ENCODE data around the gene AKAP8L. TPM values are rescaled to one million over a fixed set of nuclear protein-coding genes. Genes with fewer than 3 reads are reported as not detected.

AKAP8L gene
- total RNA-seq, 2 experiments from 2014 or later: 127 to 140 TPM

- H3K9me3 Mint-ChIP-seq: no peaks in the 10 kb centered on the region
- no peaks in the 10 kb centered on the region for H3K27me3 Mint-ChIP-seq (ENCODE audit: low read depth)
- peaks cover 6% of the 10 kb centered on the region for H3K4me1 Mint-ChIP-seq (ENCODE audit: low read depth)
- intact Hi-C loops (cut with micrococcal nuclease): no loop called here
- peaks cover 44% of the 10 kb centered on the region for H3K36me3 Mint-ChIP-seq (ENCODE audit: low read depth)
- H3K27ac Mint-ChIP-seq: no peak overlapping the region
- CTCF ChIA-PET: interaction anchor here (1.2 kb wide), 1 partner anchor 77 kb away, joined by 3 read pairs; no protein-coding TSS in a partner anchor
- no peak for DNase-seq
- H3K4me3 Mint-ChIP-seq: no peak overlapping the region
Measured at GRCh38 chr19:15455996-15456395, 37.2 kb upstream of the AKAP8L start.

DNA sequence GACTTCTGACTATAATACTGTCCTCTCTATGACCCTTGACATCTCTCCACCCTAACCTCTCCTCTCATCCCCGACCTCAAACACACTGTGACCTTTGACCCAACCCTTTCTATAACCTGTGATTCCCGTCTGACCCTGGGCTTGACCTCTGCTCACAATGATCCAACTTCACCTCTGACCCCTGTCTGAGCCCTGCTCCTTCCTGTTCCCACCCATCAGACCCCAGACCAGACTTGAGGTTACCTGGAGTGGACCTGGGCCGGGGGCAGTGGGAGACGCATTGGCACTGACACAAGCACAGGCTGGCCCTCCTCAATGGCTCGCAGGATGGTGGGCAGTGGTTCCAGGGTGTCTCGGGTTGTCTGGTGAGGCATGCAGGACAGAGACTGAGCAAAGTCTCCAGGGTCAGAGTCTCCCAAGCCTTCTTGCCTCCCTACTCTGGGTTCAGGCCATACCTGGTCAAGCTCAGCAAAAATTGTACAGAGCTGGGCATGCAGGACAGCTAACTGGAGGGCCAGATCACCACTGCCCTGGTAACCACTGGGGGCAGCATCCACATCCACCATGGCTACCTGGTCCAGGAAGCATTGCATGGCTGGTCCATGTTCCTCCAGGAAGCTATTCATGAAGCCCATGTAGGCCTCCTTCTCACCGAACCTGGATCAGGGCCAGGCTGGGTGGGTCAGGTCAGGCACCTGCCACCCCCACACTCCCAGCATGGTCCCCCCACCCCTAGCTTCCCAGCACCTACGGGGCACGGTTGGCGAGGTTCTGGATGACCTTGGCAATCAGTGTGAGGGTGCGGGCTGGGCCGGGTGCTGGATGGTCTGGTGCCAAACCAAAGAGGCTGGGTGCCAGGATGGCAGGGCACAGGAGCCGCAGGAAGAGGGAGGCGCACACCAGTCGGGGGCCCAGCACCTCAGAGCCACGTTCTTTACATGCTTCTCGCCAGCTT, 35.4 kb upstream of the AKAP8L start:
- Mint-ChIP-seq H3K4me1 (ENCODE audit: low read depth) (peaks cover 9% of the 10 kb centered on the region), H3K9me3 (no peaks in the 10 kb centered on the region), H3K27ac (peak overlapping the region; percentile 11), H3K27me3 (ENCODE audit: low read depth) (no peaks in the 10 kb centered on the region), H3K36me3 (ENCODE audit: low read depth) (peaks cover 39% of the 10 kb centered on the region), H3K4me3 (no peak overlapping the region)
- intact Hi-C loops (cut with micrococcal nuclease): no loop called here
- DNase-seq: no peak
- CTCF ChIA-PET: interaction anchor here (0.7 to 1.0 kb wide), 3 partner anchors 9 to 57 kb away, joined by 3 to 4 read pairs (median 3); partner anchors contain the start of gene AKAP8L

GRCh38 chr19:15453091-15453578, 34.3 kb upstream of the AKAP8L start:
- no peaks in the 10 kb centered on the region for H3K27me3 Mint-ChIP-seq (ENCODE audit: low read depth)
- CTCF ChIA-PET: interaction anchor here (0.7 kb wide), 1 partner anchor 56 kb away, joined by 3 read pairs; no protein-coding TSS in a partner anchor
- no peak overlapping the region for H3K27ac Mint-ChIP-seq
- DNase-seq: no peak
- H3K9me3 Mint-ChIP-seq: no peaks in the 10 kb centered on the region
- H3K4me3 Mint-ChIP-seq: no peak overlapping the region
- intact Hi-C loops (cut with micrococcal nuclease): no loop called here
- H3K36me3 Mint-ChIP-seq (ENCODE audit: low read depth): peaks cover 37% of the 10 kb centered on the region
- peaks cover 15% of the 10 kb centered on the region for H3K4me1 Mint-ChIP-seq (ENCODE audit: low read depth)

DNA sequence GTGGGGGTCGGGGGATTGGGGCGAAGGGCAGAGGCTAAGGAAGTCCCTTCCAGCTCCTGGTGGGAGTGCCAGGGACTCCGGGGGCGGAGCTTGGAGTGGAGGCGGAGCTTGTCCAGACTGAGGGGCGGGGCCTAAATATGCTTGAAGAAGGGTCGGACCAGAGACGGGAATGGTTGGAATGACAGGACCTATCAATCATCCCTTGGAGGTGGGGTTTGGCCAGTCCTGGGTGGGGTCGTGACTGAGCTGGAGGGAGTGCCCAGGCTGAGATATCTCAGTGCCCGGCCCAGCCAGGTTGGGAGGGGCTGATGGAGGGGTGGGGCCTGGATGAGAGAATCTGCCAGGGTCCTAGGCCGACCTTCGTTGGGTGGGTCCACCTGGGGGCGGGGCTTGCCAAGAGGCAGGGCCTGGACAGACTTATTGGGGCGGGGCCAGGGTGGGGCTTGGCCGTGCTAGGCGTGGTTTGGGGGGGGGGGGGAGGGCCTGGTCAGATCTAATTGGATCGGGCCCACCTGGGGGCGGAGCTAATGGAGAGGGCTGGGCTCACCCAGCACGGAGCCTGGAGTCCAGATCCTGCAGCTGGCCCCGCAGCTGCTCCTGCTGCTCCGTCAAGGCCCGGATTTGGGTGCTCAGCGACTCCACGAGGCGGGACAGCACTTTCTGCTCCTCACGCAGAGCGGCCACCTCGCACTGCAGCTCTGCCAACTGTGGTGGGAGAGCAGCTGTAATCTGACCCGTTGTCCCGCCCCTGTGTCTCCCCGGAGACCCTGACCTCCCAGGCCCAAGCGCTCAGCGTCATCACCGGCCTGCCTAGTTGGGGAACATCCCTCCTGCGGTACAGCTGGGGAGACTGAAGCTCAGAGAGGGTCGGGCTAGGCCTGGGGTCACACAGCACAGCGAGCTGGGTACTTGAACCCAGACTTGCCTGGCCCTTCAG, 33.6 kb upstream of the AKAP8L start:
- CTCF ChIA-PET: interaction anchor here (0.6 to 1.4 kb wide), 5 partner anchors 99 to 1177 kb away, joined by 3 to 6 read pairs (median 3); no protein-coding TSS in a partner anchor
- peaks cover 32% of the 10 kb centered on the region for H3K36me3 Mint-ChIP-seq (ENCODE audit: low read depth)
- peaks cover 15% of the 10 kb centered on the region for H3K4me1 Mint-ChIP-seq (ENCODE audit: low read depth)
- intact Hi-C loops (cut with micrococcal nuclease): no loop called here
- H3K4me3 Mint-ChIP-seq: no peak overlapping the region
- H3K27ac Mint-ChIP-seq: no peak overlapping the region
- H3K9me3 Mint-ChIP-seq: no peaks in the 10 kb centered on the region
- H3K27me3 Mint-ChIP-seq (ENCODE audit: low read depth): no peaks in the 10 kb centered on the region
- peak; percentile 33 for DNase-seq

GRCh38 chr19:15450528-15450890, 31.7 kb upstream of the AKAP8L start:
- Mint-ChIP-seq H3K27me3 (ENCODE audit: low read depth) (no peaks in the 10 kb centered on the region), H3K27ac (peak overlapping the region; percentile 74)

GRCh38 chr19:15449620-15450527, 31.1 kb upstream of the AKAP8L start, which contains the start of gene WIZ:
Gene WIZ (minus strand): TSS chr19:15449956. CDS start chr19:15448307, 1,649 bp downstream.
- no peaks in the 10 kb centered on the region for H3K9me3 Mint-ChIP-seq
- H3K36me3 Mint-ChIP-seq (ENCODE audit: low read depth): peaks cover 22% of the 10 kb centered on the region
- intact Hi-C loops (cut with micrococcal nuclease): loop anchor here (1.0 kb wide), 2 partner anchors 18 to 31 kb away; no protein-coding TSS in a partner anchor
- H3K27me3 Mint-ChIP-seq (ENCODE audit: low read depth): no peaks in the 10 kb centered on the region
- CTCF ChIA-PET: interaction anchor here (0.8 to 1.3 kb wide), 2 partner anchors 31 to 106 kb away, joined by 3 to 8 read pairs; partner anchors contain the start of gene AKAP8L
- peak within 1 kb of the TSS; percentile 75 for H3K4me3 Mint-ChIP-seq
- H3K4me1 Mint-ChIP-seq (ENCODE audit: low read depth): peaks cover 15% of the 10 kb centered on the region
- peak within 1 kb of the TSS; percentile 74 for H3K27ac Mint-ChIP-seq
- peak; percentile 80 for DNase-seq

More at GRCh38 chr19:15450528-15450890, 31.7 kb upstream of the AKAP8L start:
- peak overlapping the region; percentile 75 for H3K4me3 Mint-ChIP-seq
- H3K36me3 Mint-ChIP-seq (ENCODE audit: low read depth): peaks cover 27% of the 10 kb centered on the region
- CTCF ChIA-PET: interaction anchor here (0.8 to 1.3 kb wide), 2 partner anchors 32 to 105 kb away, joined by 3 to 8 read pairs; partner anchors contain the start of gene AKAP8L
- no peaks in the 10 kb centered on the region for H3K9me3 Mint-ChIP-seq
- H3K4me1 Mint-ChIP-seq (ENCODE audit: low read depth): peaks cover 15% of the 10 kb centered on the region
- intact Hi-C loops (cut with micrococcal nuclease): loop anchor here (1.0 kb wide), 2 partner anchors 18 to 31 kb away; no protein-coding TSS in a partner anchor
- no peak for DNase-seq

DNA sequence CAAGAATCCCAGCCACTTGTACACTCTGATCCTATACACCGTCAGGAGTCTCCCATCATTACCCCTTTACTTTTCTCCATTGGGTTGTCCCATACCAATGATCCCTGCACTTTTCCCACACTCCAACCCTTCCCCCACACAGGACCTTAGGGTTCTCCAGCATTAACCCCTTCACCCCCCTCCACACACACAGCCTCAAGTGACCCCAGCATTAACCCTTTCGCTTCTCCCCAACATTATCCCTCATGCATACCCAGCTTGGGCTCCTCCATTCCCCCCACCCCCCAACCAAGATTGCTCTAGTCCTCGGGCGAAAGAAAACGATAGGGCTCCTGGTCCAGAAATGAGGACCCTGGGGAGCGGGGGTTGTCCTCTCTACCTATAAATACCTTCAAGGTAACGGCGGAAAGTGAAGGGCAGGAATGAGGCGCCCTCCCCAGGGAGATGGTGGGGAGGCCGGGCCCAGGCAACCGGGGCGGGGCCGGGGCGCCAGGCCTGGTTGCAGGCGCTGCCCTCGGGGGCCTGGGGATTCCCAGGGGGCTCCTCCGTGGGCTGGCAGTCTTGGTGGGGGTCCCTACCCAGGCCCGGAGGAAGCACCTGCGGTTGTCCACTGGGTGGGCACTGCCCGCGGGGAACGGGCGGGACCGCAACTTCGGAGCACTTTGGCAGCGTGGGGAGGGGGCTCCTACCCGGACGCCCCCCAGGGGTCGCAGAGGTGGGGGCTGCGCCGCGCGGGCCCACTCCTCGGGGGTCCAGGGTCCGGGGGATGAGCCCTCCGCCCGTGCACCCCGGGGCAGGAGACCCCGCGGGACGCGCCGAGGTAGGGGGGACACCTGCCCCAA, 30.2 kb upstream of the AKAP8L start:
- H3K9me3 Mint-ChIP-seq: no peaks in the 10 kb centered on the region
- DNase-seq: no peak
- H3K4me1 Mint-ChIP-seq (ENCODE audit: low read depth): peaks cover 15% of the 10 kb centered on the region
- no peaks in the 10 kb centered on the region for H3K27me3 Mint-ChIP-seq (ENCODE audit: low read depth)
- CTCF ChIA-PET: no interaction called here
- no peak overlapping the region for H3K27ac Mint-ChIP-seq
- peaks cover 15% of the 10 kb centered on the region for H3K36me3 Mint-ChIP-seq (ENCODE audit: low read depth)
- intact Hi-C loops (cut with micrococcal nuclease): no loop called here
- H3K4me3 Mint-ChIP-seq: peak overlapping the region; percentile 51

GRCh38 chr19:15448044-15448777, 29.4 kb upstream of the AKAP8L start:
- H3K4me1 Mint-ChIP-seq (ENCODE audit: low read depth): peaks cover 13% of the 10 kb centered on the region
- intact Hi-C loops (cut with micrococcal nuclease): no loop called here
- H3K9me3 Mint-ChIP-seq: no peaks in the 10 kb centered on the region
- no peaks in the 10 kb centered on the region for H3K27me3 Mint-ChIP-seq (ENCODE audit: low read depth)
- H3K4me3 Mint-ChIP-seq: peak overlapping the region; percentile 51
- H3K36me3 Mint-ChIP-seq (ENCODE audit: low read depth): peaks cover 8% of the 10 kb centered on the region
- CTCF ChIA-PET: no interaction called here
- H3K27ac Mint-ChIP-seq: no peak overlapping the region
- DNase-seq: no peak

GRCh38 chr19:15447057-15447456, 28.3 kb upstream of the AKAP8L start:
- H3K27me3 Mint-ChIP-seq (ENCODE audit: low read depth): no peaks in the 10 kb centered on the region

DNA sequence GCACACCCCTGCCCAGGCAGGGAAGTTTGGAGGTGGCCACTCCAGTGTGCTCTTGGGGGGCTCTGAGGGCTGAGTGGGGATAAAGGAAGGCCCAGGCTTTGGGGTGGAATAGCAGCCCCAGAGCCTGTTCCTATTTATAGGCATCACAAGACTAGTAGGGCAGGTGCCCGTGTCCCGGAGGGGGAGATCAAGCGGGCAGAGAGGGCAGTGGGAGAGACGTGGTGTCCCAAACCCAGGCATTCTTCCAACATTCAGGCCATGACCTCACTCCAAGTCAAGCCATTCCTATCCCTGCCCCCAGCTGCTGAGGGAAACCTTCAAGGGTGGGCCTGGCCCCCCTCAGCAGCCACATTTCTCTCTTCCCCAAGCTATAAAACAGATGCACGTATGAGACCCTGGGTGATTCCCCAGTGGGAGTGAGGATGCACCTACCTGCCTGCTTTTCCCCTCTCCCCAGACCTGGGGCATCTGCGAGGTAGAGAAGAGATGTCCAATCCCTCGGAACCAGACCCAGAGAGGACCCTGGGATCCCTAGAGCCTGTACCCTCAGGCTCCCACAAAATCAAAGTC, 27.1 kb upstream of the AKAP8L start:
- no peaks in the 10 kb centered on the region for H3K36me3 Mint-ChIP-seq (ENCODE audit: low read depth)

More at GRCh38 chr19:15447057-15447456, 28.3 kb upstream of the AKAP8L start:
- intact Hi-C loops (cut with micrococcal nuclease): no loop called here
- no peak overlapping the region for H3K4me3 Mint-ChIP-seq
- CTCF ChIA-PET: no interaction called here
- no peak for DNase-seq
- H3K9me3 Mint-ChIP-seq: no peaks in the 10 kb centered on the region
- peaks cover 13% of the 10 kb centered on the region for H3K4me1 Mint-ChIP-seq (ENCODE audit: low read depth)
- peaks cover 3% of the 10 kb centered on the region for H3K36me3 Mint-ChIP-seq (ENCODE audit: low read depth)
- H3K27ac Mint-ChIP-seq: no peak overlapping the region

More for the DNA sequence above, 27.1 kb upstream of the AKAP8L start:
- DNase-seq: no peak
- H3K9me3 Mint-ChIP-seq: no peaks in the 10 kb centered on the region
- no peak overlapping the region for H3K4me3 Mint-ChIP-seq
- intact Hi-C loops (cut with micrococcal nuclease): no loop called here
- H3K27ac Mint-ChIP-seq: no peak overlapping the region
- CTCF ChIA-PET: no interaction called here
- no peaks in the 10 kb centered on the region for H3K27me3 Mint-ChIP-seq (ENCODE audit: low read depth)
- peaks cover 13% of the 10 kb centered on the region for H3K4me1 Mint-ChIP-seq (ENCODE audit: low read depth)
